SU-DHL-6 (cell line): ENCODE results near the gene RHCG.

Experiments used
- EZH2phosphoT487 ChIP-seq: fragments of 200-600 bp; sonication (generic), shearing (Covaris generic); conservative IDR thresholded peaks from 2 replicates; pipeline ENCODE4 v1.6.1; 2018; ENCODE audit warnings: mild to moderate bottlenecking, antibody characterized with exemption, low read length, moderate library complexity, mixed read lengths
- TF ChIP-seq, protein P1 (sequence below): fragments of 200-600 bp; sonication (generic); IDR thresholded peaks from one replicate; pipeline ENCODE4 v1.5.1; 2017; ENCODE audit warnings: antibody characterized with exemption, mild to moderate bottlenecking, low read length, moderate library complexity; ENCODE audit not compliant: insufficient read depth, poor library complexity, severe bottlenecking

- TF ChIP-seq, protein P1, sequence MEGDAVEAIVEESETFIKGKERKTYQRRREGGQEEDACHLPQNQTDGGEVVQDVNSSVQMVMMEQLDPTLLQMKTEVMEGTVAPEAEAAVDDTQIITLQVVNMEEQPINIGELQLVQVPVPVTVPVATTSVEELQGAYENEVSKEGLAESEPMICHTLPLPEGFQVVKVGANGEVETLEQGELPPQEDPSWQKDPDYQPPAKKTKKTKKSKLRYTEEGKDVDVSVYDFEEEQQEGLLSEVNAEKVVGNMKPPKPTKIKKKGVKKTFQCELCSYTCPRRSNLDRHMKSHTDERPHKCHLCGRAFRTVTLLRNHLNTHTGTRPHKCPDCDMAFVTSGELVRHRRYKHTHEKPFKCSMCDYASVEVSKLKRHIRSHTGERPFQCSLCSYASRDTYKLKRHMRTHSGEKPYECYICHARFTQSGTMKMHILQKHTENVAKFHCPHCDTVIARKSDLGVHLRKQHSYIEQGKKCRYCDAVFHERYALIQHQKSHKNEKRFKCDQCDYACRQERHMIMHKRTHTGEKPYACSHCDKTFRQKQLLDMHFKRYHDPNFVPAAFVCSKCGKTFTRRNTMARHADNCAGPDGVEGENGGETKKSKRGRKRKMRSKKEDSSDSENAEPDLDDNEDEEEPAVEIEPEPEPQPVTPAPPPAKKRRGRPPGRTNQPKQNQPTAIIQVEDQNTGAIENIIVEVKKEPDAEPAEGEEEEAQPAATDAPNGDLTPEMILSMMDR = no peak
- no peak for TF ChIP-seq EZH2phosphoT487
Observed at GRCh38 chr15:89450076-89451006, 46.0 kb downstream of the RHCG start.
